VCaP (cell line): Measurements from ENCODE around the gene SPATS2.
A peak's percentile ranks its signal among the peaks of the same experiment; 100 is the strongest.

Source experiments
- H3K27ac ChIP-seq: fragments of 450-650 bp; 2 replicates; pipeline ENCODE4 v1.5.1; 2017
- CTCF ChIP-seq: fragments of 450-650 bp; conservative IDR thresholded peaks from 2 replicates; pipeline ENCODE4 v1.5.1; 2017; ENCODE audit warnings: mild to moderate bottlenecking, moderate library complexity

The SPATS2 gene

GRCh38 chr12:49547090-49547690, 179.9 kb downstream of the SPATS2 start:
- H3K27ac ChIP-seq: no peak overlapping the region
- no peak for TF ChIP-seq CTCF

- no peak overlapping the region for H3K27ac ChIP-seq
- no peak for TF ChIP-seq CTCF
Measured at GRCh38 chr12:49548481-49548821, 181.2 kb downstream of the SPATS2 start.

GRCh38 chr12:49548822-49549648, 181.8 kb downstream of the SPATS2 start:
- peak; percentile 35 for TF ChIP-seq CTCF
- H3K27ac ChIP-seq: no peak overlapping the region

- H3K27ac ChIP-seq: no peak overlapping the region
- TF ChIP-seq CTCF: no peak
Measured at GRCh38 chr12:49549735-49550692, 182.8 kb downstream of the SPATS2 start.

- no peak for TF ChIP-seq CTCF
- no peak overlapping the region for H3K27ac ChIP-seq
Measured at GRCh38 chr12:49550693-49551252, 183.5 kb downstream of the SPATS2 start.

GRCh38 chr12:49552014-49552413, 184.8 kb downstream of the SPATS2 start:
- no peak for TF ChIP-seq CTCF
- H3K27ac ChIP-seq: no peak overlapping the region

DNA sequence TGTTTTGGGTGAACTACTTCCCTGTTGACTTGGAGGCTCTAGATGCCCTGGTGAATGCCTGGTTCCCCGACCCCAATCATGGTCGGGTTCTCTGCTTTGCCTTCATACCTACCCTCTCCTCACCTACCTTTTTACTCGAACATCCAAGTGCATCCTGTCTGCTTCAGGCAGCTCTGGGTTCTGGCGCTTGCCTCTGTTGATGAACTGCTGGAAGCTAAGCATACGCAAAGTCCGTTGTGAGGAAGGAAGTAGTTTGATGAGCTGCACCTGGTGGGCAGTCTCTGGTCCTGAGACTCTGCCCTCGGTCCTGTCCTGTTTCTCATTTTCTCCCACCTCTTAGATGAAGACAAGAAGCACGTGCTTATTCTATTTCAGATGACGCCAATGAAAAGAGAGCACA, 185.2 kb downstream of the SPATS2 start:
- no peak for TF ChIP-seq CTCF
- H3K27ac ChIP-seq: no peak overlapping the region
